Dendritic cell treated with granulocyte-macrophage colony-stimulating factor and Interleukin-4, amounts not matched to agents 40 ng/mL and 50 ng/mL, for 4 days (primary cell): ENCODE results near the gene LY86.
"Not testable (repeated sequence)": the region's sequence is repeated elsewhere in the genome, so short reads cannot be mapped to it uniquely, and the experiment has no call there.

Source experiments
- H3K27ac Mint-ChIP-seq: one replicate; pipeline ENCODE4 v1.8.0; 2022; ENCODE audit warnings: mild to moderate bottlenecking, mixed read lengths
- H3K27me3 Mint-ChIP-seq: one replicate; pipeline ENCODE4 v1.8.0; 2022; ENCODE audit warnings: mild to moderate bottlenecking, mixed read lengths
- H3K36me3 Mint-ChIP-seq: one replicate; pipeline ENCODE4 v1.8.0; 2022; ENCODE audit warnings: low read depth, mixed read lengths
- H3K4me1 Mint-ChIP-seq: one replicate; pipeline ENCODE4 v1.8.0; 2022; ENCODE audit warnings: low read depth, mixed read lengths
- H3K4me3 Mint-ChIP-seq: one replicate; pipeline ENCODE4 v1.8.0; 2022; ENCODE audit warnings: mild to moderate bottlenecking, moderate library complexity, mixed read lengths
- H3K9me3 Mint-ChIP-seq: one replicate; pipeline ENCODE4 v1.8.0; 2022; ENCODE audit warnings: mixed read lengths
- intact Hi-C: fragments of 100-400 bp; cut with micrococcal nuclease; formaldehyde crosslinking; loops from one replicate; pipeline ENCODE4 v1.15.0; 2022

The LY86 gene

GRCh38 chr6:6663421-6664135 is 75.1 kb downstream of the LY86 start:
- Mint-ChIP-seq H3K4me1 (peaks cover 67% of the 10 kb centered on the region), H3K27ac (peak overlapping the region; percentile 89)

GRCh38 chr6:6665555-6666243 is 77.2 kb downstream of the LY86 start:
- no peaks in the 10 kb centered on the region for H3K27me3 Mint-ChIP-seq
- H3K9me3 Mint-ChIP-seq: no peaks in the 10 kb centered on the region
- peaks cover 65% of the 10 kb centered on the region for H3K4me1 Mint-ChIP-seq
- no peak overlapping the region for H3K4me3 Mint-ChIP-seq
- peak overlapping the region; percentile 31 for H3K27ac Mint-ChIP-seq
- intact Hi-C loops: no loop called here
- no peaks in the 10 kb centered on the region for H3K36me3 Mint-ChIP-seq

More at GRCh38 chr6:6663421-6664135, 75.1 kb downstream of the LY86 start:
- Mint-ChIP-seq H3K36me3 (no peaks in the 10 kb centered on the region), H3K4me3 (no peak overlapping the region), H3K27me3 (no peaks in the 10 kb centered on the region), H3K9me3 (no peaks in the 10 kb centered on the region)
- intact Hi-C loops: no loop called here

- not testable (repeated sequence) for H3K36me3 Mint-ChIP-seq, H3K9me3 Mint-ChIP-seq, H3K27ac Mint-ChIP-seq, H3K27me3 Mint-ChIP-seq, H3K4me3 Mint-ChIP-seq
- intact Hi-C loops: loop anchor here (10.0 kb wide), 3 partner anchors 55 to 945 kb away; partner anchors contain the start of gene RREB1
- H3K4me1 Mint-ChIP-seq: peaks cover 35% of the 10 kb centered on the region
Measured at GRCh38 chr6:6670150-6670549, 81.6 kb downstream of the LY86 start.

GRCh38 chr6:6674872-6675271 is 86.4 kb downstream of the LY86 start:
- intact Hi-C loops: loop anchor here (10.0 kb wide), 3 partner anchors 50 to 940 kb away; partner anchors contain the start of gene RREB1
- H3K4me3 Mint-ChIP-seq: no peak overlapping the region

GRCh38 chr6:6676910-6677441 is 88.5 kb downstream of the LY86 start:
- intact Hi-C loops: loop anchor here (10.0 kb wide), 3 partner anchors 48 to 938 kb away; partner anchors contain the start of gene RREB1
- Mint-ChIP-seq H3K27me3 (no peaks in the 10 kb centered on the region), H3K27ac (peak overlapping the region; percentile 67), H3K4me1 (peaks cover 45% of the 10 kb centered on the region), H3K36me3 (peaks cover 6% of the 10 kb centered on the region), H3K4me3 (no peak overlapping the region), H3K9me3 (no peaks in the 10 kb centered on the region)

More at GRCh38 chr6:6674872-6675271, 86.4 kb downstream of the LY86 start:
- no peaks in the 10 kb centered on the region for H3K27me3 Mint-ChIP-seq
- no peaks in the 10 kb centered on the region for H3K9me3 Mint-ChIP-seq
- no peak overlapping the region for H3K27ac Mint-ChIP-seq
- H3K36me3 Mint-ChIP-seq: peaks cover 6% of the 10 kb centered on the region
- H3K4me1 Mint-ChIP-seq: peaks cover 48% of the 10 kb centered on the region

- Mint-ChIP-seq H3K27ac (peak overlapping the region; percentile 67), H3K27me3 (no peaks in the 10 kb centered on the region), H3K4me3 (no peak overlapping the region), H3K36me3 (peaks cover 2% of the 10 kb centered on the region), H3K4me1 (peaks cover 57% of the 10 kb centered on the region), H3K9me3 (no peaks in the 10 kb centered on the region)
- intact Hi-C loops: loop anchor here (10.0 kb wide), 3 partner anchors 47 to 937 kb away; partner anchors contain the start of gene RREB1
Measured at GRCh38 chr6:6678185-6678671, 89.7 kb downstream of the LY86 start.

- H3K4me3 Mint-ChIP-seq: no peak overlapping the region
- H3K9me3 Mint-ChIP-seq: no peaks in the 10 kb centered on the region
- peak overlapping the region; percentile 78 for H3K27ac Mint-ChIP-seq
- peaks cover 63% of the 10 kb centered on the region for H3K4me1 Mint-ChIP-seq
- intact Hi-C loops: loop anchor here (10.0 kb wide), 3 partner anchors 46 to 936 kb away; partner anchors contain the start of gene RREB1
- H3K27me3 Mint-ChIP-seq: no peaks in the 10 kb centered on the region
- H3K36me3 Mint-ChIP-seq: no peaks in the 10 kb centered on the region
Measured at GRCh38 chr6:6678811-6679210, 90.3 kb downstream of the LY86 start.

GRCh38 chr6:6679633-6680032 is 91.1 kb downstream of the LY86 start:
- Mint-ChIP-seq H3K27me3 (no peaks in the 10 kb centered on the region), H3K36me3 (no peaks in the 10 kb centered on the region), H3K27ac (peak overlapping the region; percentile 78), H3K4me3 (no peak overlapping the region), H3K9me3 (no peaks in the 10 kb centered on the region), H3K4me1 (peaks cover 70% of the 10 kb centered on the region)
- intact Hi-C loops: loop anchor here (10.0 kb wide), 3 partner anchors 45 to 935 kb away; partner anchors contain the start of gene RREB1

- Mint-ChIP-seq H3K27me3 (no peaks in the 10 kb centered on the region), H3K36me3 (no peaks in the 10 kb centered on the region), H3K4me3 (no peak overlapping the region), H3K9me3 (no peaks in the 10 kb centered on the region), H3K27ac (no peak overlapping the region), H3K4me1 (peaks cover 76% of the 10 kb centered on the region)
- intact Hi-C loops: no loop called here
Measured at GRCh38 chr6:6680526-6680925, 92.0 kb downstream of the LY86 start.

GRCh38 chr6:6681075-6681849 is 92.7 kb downstream of the LY86 start:
- Mint-ChIP-seq H3K4me3 (no peak overlapping the region), H3K36me3 (no peaks in the 10 kb centered on the region), H3K27me3 (no peaks in the 10 kb centered on the region), H3K4me1 (peaks cover 83% of the 10 kb centered on the region), H3K9me3 (no peaks in the 10 kb centered on the region), H3K27ac (peak overlapping the region; percentile 74)
- intact Hi-C loops: no loop called here

- peak overlapping the region; percentile 30 for H3K4me3 Mint-ChIP-seq
- intact Hi-C loops: no loop called here
- H3K27me3 Mint-ChIP-seq: no peaks in the 10 kb centered on the region
- H3K4me1 Mint-ChIP-seq: peaks cover 87% of the 10 kb centered on the region
- H3K9me3 Mint-ChIP-seq: no peaks in the 10 kb centered on the region
- peak overlapping the region; percentile 74 for H3K27ac Mint-ChIP-seq
- no peaks in the 10 kb centered on the region for H3K36me3 Mint-ChIP-seq
Measured at GRCh38 chr6:6682225-6682624, 93.7 kb downstream of the LY86 start.

- H3K27ac Mint-ChIP-seq: peak overlapping the region; percentile 74
- H3K4me3 Mint-ChIP-seq: no peak overlapping the region
- H3K27me3 Mint-ChIP-seq: no peaks in the 10 kb centered on the region
- H3K4me1 Mint-ChIP-seq: peaks cover 87% of the 10 kb centered on the region
- H3K36me3 Mint-ChIP-seq: no peaks in the 10 kb centered on the region
- H3K9me3 Mint-ChIP-seq: no peaks in the 10 kb centered on the region
- intact Hi-C loops: no loop called here
Measured at GRCh38 chr6:6683969-6684833, 95.7 kb downstream of the LY86 start.
